SK-N-SH (cell line): ENCODE measurements around the gene ACCS. TPM values are rescaled to one million over a fixed set of nuclear protein-coding genes. Genes with fewer than 3 reads are reported as not detected.

Experiments
- CTCF ChIA-PET: fragments of 300-600, 350-600 bp; formaldehyde crosslinking; extraction: SDS; loops from one replicate; lab custom pipeline; 2021; lab: Yijun Ruan, JAX
- POLR2A ChIA-PET: fragments of 350-600 bp; sonication (Branson Sonifier 250); formaldehyde crosslinking; extraction: SDS; loops from one replicate; lab custom pipeline; 2020; ENCODE audit warnings: antibody characterized with exemption, inconsistent platforms; lab: Yijun Ruan, JAX
- DNase-seq: peaks from one replicate; pipeline ENCODE4 v3.0.0; 2012
- H2AFZ ChIP-seq: fragments of 200-600 bp; sonication (generic); 2 replicates; pipeline ENCODE4 v1.8.1; 2016; ENCODE audit warnings: antibody characterized with exemption, mild to moderate bottlenecking, low read depth
- H3F3A ChIP-seq: fragments of 200-600 bp; sonication (generic); replicated peaks from 2 replicates; pipeline ENCODE3; 2016; ENCODE audit warnings: antibody characterized with exemption, mild to moderate bottlenecking; ENCODE audit not compliant: insufficient read depth
- H3K27ac ChIP-seq, 2 experiments: fragments of 200-500 bp in 1 of 2; fragments of 200-600 bp in 1 of 2; sonication (Bioruptor generic) in 1 of 2; sonication (generic), shearing (Covaris generic) in 1 of 2; 2 replicates each; pipeline versions ENCODE4 v1.5.1 to v1.6.1; 2014 to 2016; ENCODE audit warnings: low read depth in 2 of 2, inconsistent platforms in 1 of 2, low read length in 1 of 2, mild to moderate bottlenecking in 1 of 2, mixed read lengths in 1 of 2
- H3K27me3 ChIP-seq: fragments of 200-600 bp; sonication (generic), shearing (Covaris generic); 2 replicates; pipeline ENCODE4 v1.6.1; 2016; ENCODE audit warnings: mixed run types; ENCODE audit not compliant: insufficient read depth
- H3K36me3 ChIP-seq, 2 experiments: fragments of 200-500 bp in 1 of 2; fragments of 200-600 bp in 1 of 2; sonication (Bioruptor generic) in 1 of 2; sonication (generic) in 1 of 2; replicated peaks in 1 of 2; 2 replicates each; pipeline versions ENCODE3 to v1.5.1; 2014 to 2016; ENCODE audit warnings: low read length in 1 of 2, mild to moderate bottlenecking in 1 of 2; ENCODE audit not compliant: insufficient read depth in 2 of 2, control insufficient read depth in 1 of 2
- H3K4me1 ChIP-seq, 2 experiments: fragments of 200-500 bp in 1 of 2; fragments of 200-600 bp in 1 of 2; sonication (Bioruptor generic) in 1 of 2; sonication (generic), shearing (Covaris generic) in 1 of 2; 2 replicates each; pipeline versions ENCODE4 v1.5.1 to v1.6.1; 2014 to 2016; ENCODE audit warnings: low read depth in 1 of 2, low read length in 1 of 2, mixed run types in 1 of 2; ENCODE audit not compliant: insufficient read depth in 2 of 2, control insufficient read depth in 1 of 2
- H3K4me2 ChIP-seq: fragments of 200-600 bp; sonication (generic), shearing (Covaris generic); 2 replicates; pipeline ENCODE4 v1.6.1; 2017; ENCODE audit warnings: mixed run types
- H3K4me3 ChIP-seq, 2 experiments: fragments of 200-500 bp in 1 of 2; fragments of 200-600 bp in 1 of 2; sonication (Bioruptor generic) in 1 of 2; sonication (generic), shearing (Covaris generic) in 1 of 2; 2 replicates each; pipeline versions ENCODE4 v1.5.1 to v1.8.1; 2014 to 2016; ENCODE audit warnings: low read depth in 2 of 2, inconsistent platforms in 1 of 2, low read length in 1 of 2, mild to moderate bottlenecking in 1 of 2, mixed read lengths in 1 of 2, moderate library complexity in 1 of 2
- H3K79me2 ChIP-seq: fragments of 200-600 bp; sonication (generic); 2 replicates; pipeline ENCODE4 v1.8.1; 2017; ENCODE audit warnings: mild to moderate bottlenecking; ENCODE audit not compliant: insufficient read depth
- H3K9ac ChIP-seq: fragments of 200-600 bp; sonication (generic); 2 replicates; pipeline ENCODE4 v1.6.1; 2017; ENCODE audit warnings: mixed run types
- H3K9me2 ChIP-seq: fragments of 200-600 bp; sonication (generic); 2 replicates; pipeline ENCODE4 v1.6.1; 2017; ENCODE audit warnings: mixed run types
- H3K9me3 ChIP-seq: fragments of 200-600 bp; sonication (generic); 2 replicates; pipeline ENCODE4 v1.6.1; 2017; ENCODE audit warnings: mixed run types, mild to moderate bottlenecking, moderate library complexity
- H4K20me1 ChIP-seq: fragments of 200-600 bp; sonication (generic); 2 replicates; pipeline ENCODE4 v1.6.1; 2017; ENCODE audit warnings: mild to moderate bottlenecking, mixed run types; ENCODE audit not compliant: insufficient read depth
- EP300 ChIP-seq, 2 experiments: IDR thresholded peaks; 2 replicates each; pipeline versions ENCODE4 v1.4.0 to v1.6.1; 2012; ENCODE audit warnings: borderline replicate concordance in 1 of 2, low read depth in 1 of 2, low read length in 1 of 2
- EZH2phosphoT487 ChIP-seq: fragments of 200-600 bp; sonication (generic); IDR thresholded peaks from 2 replicates; pipeline ENCODE4 v1.6.1; 2017; ENCODE audit warnings: low read depth, mixed run types, mild to moderate bottlenecking, antibody characterized with exemption, moderate library complexity, borderline replicate concordance
- FOSL2 ChIP-seq: IDR thresholded peaks from 2 replicates; pipeline ENCODE4 v1.4.0; 2012; ENCODE audit warnings: low read depth, mild to moderate bottlenecking, moderate library complexity, borderline replicate concordance
- FOXM1 ChIP-seq: IDR thresholded peaks from 2 replicates; pipeline ENCODE4 v1.4.0; 2012; ENCODE audit warnings: low read depth, mild to moderate bottlenecking
- JUND ChIP-seq: IDR thresholded peaks from 2 replicates; pipeline ENCODE4 v1.4.0; 2012
- MEF2A ChIP-seq: IDR thresholded peaks from 2 replicates; pipeline ENCODE4 v1.4.0; 2012; ENCODE audit warnings: low read depth, borderline replicate concordance
- MXI1 ChIP-seq: IDR thresholded peaks from 2 replicates; pipeline ENCODE4 v1.6.1; 2012; ENCODE audit warnings: mild to moderate bottlenecking, low read depth, low read length, improper control_type of control experiment
- PBX3 ChIP-seq: IDR thresholded peaks from 2 replicates; pipeline ENCODE4; 2012
- RAD21 ChIP-seq: IDR thresholded peaks from 2 replicates; pipeline ENCODE4 v1.6.1; 2012; ENCODE audit warnings: mild to moderate bottlenecking, low read length
- SMC3 ChIP-seq: IDR thresholded peaks from 2 replicates; pipeline ENCODE4 v1.6.1; 2012; ENCODE audit warnings: low read depth, low read length, improper control_type of control experiment
- TAF1 ChIP-seq: IDR thresholded peaks from 2 replicates; pipeline ENCODE4 v1.6.1; 2012; ENCODE audit warnings: low read depth, mild to moderate bottlenecking, low read length, moderate library complexity, borderline replicate concordance
- TEAD4 ChIP-seq: IDR thresholded peaks from 2 replicates; pipeline ENCODE4 v1.4.0; 2012; ENCODE audit warnings: mild to moderate bottlenecking, borderline replicate concordance; ENCODE audit not compliant: insufficient read depth
- USF1 ChIP-seq: IDR thresholded peaks from 2 replicates; pipeline ENCODE4 v1.4.0; 2012; ENCODE audit warnings: low read depth, borderline replicate concordance
- WGBS: methylation state at CpG from one replicate; pipeline ENCODE4 v1.1.6; 2017; ENCODE audit warnings: low lambda C conversion rate; 5-methylcytosine and 5-hydroxymethylcytosine counted together
- polyA plus RNA-seq, 3 experiments: library from polyadenylated mRNA; depleted of rRNA; stranded (reverse); fragments of >200 nt; gene quantifications; 2 replicates each; pipeline ENCODE4 v1.2.3, GENCODE V29; 2012
- TF ChIP-seq, protein P1 (sequence below): fragments of 200-600 bp; sonication (generic); IDR thresholded peaks from 2 replicates; pipeline ENCODE4 v1.6.1; 2017; ENCODE audit warnings: antibody characterized with exemption, mild to moderate bottlenecking, moderate library complexity
- TF ChIP-seq, protein P2 (sequence below): IDR thresholded peaks from 2 replicates; pipeline ENCODE4 v1.4.0; 2012; ENCODE audit warnings: low read depth
- TF ChIP-seq, protein P3 (sequence below): IDR thresholded peaks from 2 replicates; pipeline ENCODE4 v1.6.1; 2012; ENCODE audit warnings: mild to moderate bottlenecking, low read depth, low read length, moderate library complexity

ACCS gene
- polyA plus RNA-seq, 1 of the 3 experiments (the other 2 are of a cell fraction), result 28.5 TPM

- Histone ChIP-seq H3K79me2 (no peaks in the 10 kb centered on the region), H4K20me1 (no peaks in the 10 kb centered on the region), H2AFZ (no peak overlapping the region), H3F3A (no peaks in the 10 kb centered on the region), H3K4me3 (no peak overlapping the region), H3K9me3 (no peaks in the 10 kb centered on the region), H3K9me2 (no peaks in the 10 kb centered on the region), H3K27ac (no peak overlapping the region), H3K36me3 (peaks cover 23 to 43% of the 10 kb centered on the region in 2 experiments), H3K4me1 (peaks cover 0 to 2% of the 10 kb centered on the region in 2 experiments; a peak in 3 of 4 replicates), H3K27me3 (no peaks in the 10 kb centered on the region), H3K4me2 (no peak overlapping the region), H3K9ac (no peak overlapping the region)
- peak; percentile 18 for DNase-seq
- POLR2A ChIA-PET, result no interaction called here
- WGBS, result 85% methylated on average over 5 of the region's 5 CpGs
- TF ChIP-seq TAF1 (no peak), RAD21 (peak; percentile 48), EP300 (IDR thresholded peaks at IDR 0.05; ENCODE audit: borderline replicate concordance in 1 of 2, low read depth in 1 of 2, low read length in 1 of 2) (no peak), JUND (no peak), TEAD4 (no peak), SMC3 (peak; percentile 25; the same call in 1 of the 2 replicates), EZH2phosphoT487 (no peak)
- TF ChIP-seq, protein P1, sequence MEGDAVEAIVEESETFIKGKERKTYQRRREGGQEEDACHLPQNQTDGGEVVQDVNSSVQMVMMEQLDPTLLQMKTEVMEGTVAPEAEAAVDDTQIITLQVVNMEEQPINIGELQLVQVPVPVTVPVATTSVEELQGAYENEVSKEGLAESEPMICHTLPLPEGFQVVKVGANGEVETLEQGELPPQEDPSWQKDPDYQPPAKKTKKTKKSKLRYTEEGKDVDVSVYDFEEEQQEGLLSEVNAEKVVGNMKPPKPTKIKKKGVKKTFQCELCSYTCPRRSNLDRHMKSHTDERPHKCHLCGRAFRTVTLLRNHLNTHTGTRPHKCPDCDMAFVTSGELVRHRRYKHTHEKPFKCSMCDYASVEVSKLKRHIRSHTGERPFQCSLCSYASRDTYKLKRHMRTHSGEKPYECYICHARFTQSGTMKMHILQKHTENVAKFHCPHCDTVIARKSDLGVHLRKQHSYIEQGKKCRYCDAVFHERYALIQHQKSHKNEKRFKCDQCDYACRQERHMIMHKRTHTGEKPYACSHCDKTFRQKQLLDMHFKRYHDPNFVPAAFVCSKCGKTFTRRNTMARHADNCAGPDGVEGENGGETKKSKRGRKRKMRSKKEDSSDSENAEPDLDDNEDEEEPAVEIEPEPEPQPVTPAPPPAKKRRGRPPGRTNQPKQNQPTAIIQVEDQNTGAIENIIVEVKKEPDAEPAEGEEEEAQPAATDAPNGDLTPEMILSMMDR, result peak; percentile 36; the same call in 1 of the 2 replicates
- CTCF ChIA-PET, result interaction anchor here (0.6 to 3.6 kb wide), 12 partner anchors 10 to 655 kb away, joined by 3 to 22 read pairs (median 6); partner anchors contain the start of gene EXT2
Observed at GRCh38 chr11:44120169-44120568, 54.1 kb downstream of the ACCS start.

- no peak for DNase-seq
Observed at GRCh38 chr11:44125598-44125997, 59.5 kb downstream of the ACCS start.

More at GRCh38 chr11:44125598-44125997, 59.5 kb downstream of the ACCS start:
- H3K4me1 ChIP-seq, result peaks cover 3 to 5% of the 10 kb centered on the region in 2 experiments; a peak in 2 of 4 replicates
- H3K79me2 ChIP-seq, result no peaks in the 10 kb centered on the region
- H2AFZ ChIP-seq, result no peak overlapping the region
- no peaks in the 10 kb centered on the region for H3K27me3 ChIP-seq
- POLR2A ChIA-PET, result interaction anchor here (0.7 kb wide), 1 partner anchor 211 kb away, joined by 4 read pairs; no protein-coding TSS in a partner anchor
- H3F3A ChIP-seq, result no peaks in the 10 kb centered on the region
- TF ChIP-seq, protein P2, sequence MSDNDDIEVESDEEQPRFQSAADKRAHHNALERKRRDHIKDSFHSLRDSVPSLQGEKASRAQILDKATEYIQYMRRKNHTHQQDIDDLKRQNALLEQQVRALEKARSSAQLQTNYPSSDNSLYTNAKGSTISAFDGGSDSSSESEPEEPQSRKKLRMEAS, result no peak
- no peak for TF ChIP-seq FOXM1
- TF ChIP-seq, protein P3, sequence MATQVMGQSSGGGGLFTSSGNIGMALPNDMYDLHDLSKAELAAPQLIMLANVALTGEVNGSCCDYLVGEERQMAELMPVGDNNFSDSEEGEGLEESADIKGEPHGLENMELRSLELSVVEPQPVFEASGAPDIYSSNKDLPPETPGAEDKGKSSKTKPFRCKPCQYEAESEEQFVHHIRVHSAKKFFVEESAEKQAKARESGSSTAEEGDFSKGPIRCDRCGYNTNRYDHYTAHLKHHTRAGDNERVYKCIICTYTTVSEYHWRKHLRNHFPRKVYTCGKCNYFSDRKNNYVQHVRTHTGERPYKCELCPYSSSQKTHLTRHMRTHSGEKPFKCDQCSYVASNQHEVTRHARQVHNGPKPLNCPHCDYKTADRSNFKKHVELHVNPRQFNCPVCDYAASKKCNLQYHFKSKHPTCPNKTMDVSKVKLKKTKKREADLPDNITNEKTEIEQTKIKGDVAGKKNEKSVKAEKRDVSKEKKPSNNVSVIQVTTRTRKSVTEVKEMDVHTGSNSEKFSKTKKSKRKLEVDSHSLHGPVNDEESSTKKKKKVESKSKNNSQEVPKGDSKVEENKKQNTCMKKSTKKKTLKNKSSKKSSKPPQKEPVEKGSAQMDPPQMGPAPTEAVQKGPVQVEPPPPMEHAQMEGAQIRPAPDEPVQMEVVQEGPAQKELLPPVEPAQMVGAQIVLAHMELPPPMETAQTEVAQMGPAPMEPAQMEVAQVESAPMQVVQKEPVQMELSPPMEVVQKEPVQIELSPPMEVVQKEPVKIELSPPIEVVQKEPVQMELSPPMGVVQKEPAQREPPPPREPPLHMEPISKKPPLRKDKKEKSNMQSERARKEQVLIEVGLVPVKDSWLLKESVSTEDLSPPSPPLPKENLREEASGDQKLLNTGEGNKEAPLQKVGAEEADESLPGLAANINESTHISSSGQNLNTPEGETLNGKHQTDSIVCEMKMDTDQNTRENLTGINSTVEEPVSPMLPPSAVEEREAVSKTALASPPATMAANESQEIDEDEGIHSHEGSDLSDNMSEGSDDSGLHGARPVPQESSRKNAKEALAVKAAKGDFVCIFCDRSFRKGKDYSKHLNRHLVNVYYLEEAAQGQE, result no peak
- no peak for TF ChIP-seq FOSL2
- no peak for TF ChIP-seq MEF2A
- TF ChIP-seq MXI1, result no peak
- no peak for TF ChIP-seq SMC3
- TF ChIP-seq PBX3, result no peak
- no peak for TF ChIP-seq TEAD4
- TF ChIP-seq USF1, result no peak
- TF ChIP-seq, all 33 proteins: peak for 0
- Histone ChIP-seq H3K27ac (no peak overlapping the region), H3K9me3 (no peaks in the 10 kb centered on the region), H3K4me3 (no peak overlapping the region), H3K9ac (no peak overlapping the region), H3K36me3 (peaks cover 23 to 67% of the 10 kb centered on the region in 2 experiments), H3K4me2 (no peak overlapping the region), H3K9me2 (no peaks in the 10 kb centered on the region), H4K20me1 (no peaks in the 10 kb centered on the region)
- 89% methylated on average over 4 of the region's 4 CpGs for WGBS
- CTCF ChIA-PET, result interaction anchor here (0.5 to 2.7 kb wide), 4 partner anchors 8 to 88 kb away, joined by 3 to 8 read pairs (median 5); partner anchors contain the start of gene EXT2
